Measurements from ENCODE around the gene EHMT1.

DNA sequence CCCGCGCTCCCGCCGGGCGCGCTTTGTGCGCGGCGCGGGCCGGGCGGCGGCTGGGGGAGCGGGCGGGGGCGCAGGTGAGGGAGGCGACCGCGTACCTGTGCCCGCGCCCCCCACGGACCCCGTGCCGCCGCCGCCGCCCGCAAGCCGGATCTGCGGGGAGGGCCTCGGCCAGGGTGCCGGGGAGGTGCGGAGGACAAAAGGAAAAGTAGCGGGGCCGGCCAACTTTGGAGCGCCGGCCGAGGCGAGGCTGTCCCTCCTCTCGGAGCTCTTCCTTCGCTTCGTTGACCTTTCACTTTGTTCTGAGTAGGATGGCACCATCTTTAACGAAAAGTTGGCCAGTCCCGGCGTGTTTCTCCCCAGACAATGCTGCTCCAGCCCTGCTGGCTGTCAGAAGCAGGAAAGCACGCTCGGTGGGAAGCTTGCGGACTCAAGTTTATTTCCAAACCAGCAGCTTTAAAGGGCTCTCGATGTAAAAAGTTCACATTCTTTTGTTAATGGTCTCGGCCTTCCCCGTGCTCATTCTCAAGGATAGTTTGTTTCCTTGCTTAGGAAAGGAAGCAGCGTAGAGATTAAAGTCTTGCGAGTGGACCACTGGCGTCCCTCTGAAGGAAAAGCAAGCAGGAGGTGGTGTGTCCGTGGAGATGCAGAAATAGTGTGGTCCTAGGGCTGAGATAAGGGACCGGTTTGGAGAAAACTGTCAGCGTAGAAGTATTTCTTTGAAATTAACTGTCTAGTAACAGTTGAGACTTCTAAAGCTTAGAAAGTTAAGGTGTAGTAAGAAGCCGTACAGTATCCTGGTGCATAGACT lies 639 bp downstream of the EHMT1 start:
- TF ChIP-seq YY1 (IDR thresholded peaks at IDR 0.05; ENCODE audit: insufficient read depth, insufficient read length) (no peak), SUZ12 (IDR thresholded peaks at IDR 0.05; ENCODE audit: extremely low read depth, insufficient read depth, insufficient read length) (no peak), ZNF274 (IDR thresholded peaks at IDR 0.05; ENCODE audit: low read depth, low read length) (no peak)

Measured in NT2/D1 (cell line).